Heart left ventricle (tissue), 13 donors: Measurements from ENCODE around the gene SLC25A43.

Experiments
- CTCF ChIP-seq, 12 donors: fragments of 200-600 bp; sonication (generic) in 4 of 12; IDR thresholded peaks; one replicate each; pipeline versions ENCODE4 v1.5.0 to v1.8.0; 2018 to 2022; ENCODE audit warnings: antibody characterized with exemption in 12 of 12, mild to moderate bottlenecking in 5 of 12
- POLR2A ChIP-seq, 2 donors: fragments of 450-650 bp; IDR thresholded peaks; one replicate each; pipeline ENCODE4 v1.6.1; 2017; ENCODE audit warnings: antibody characterized with exemption in 2 of 2, mild to moderate bottlenecking in 2 of 2, moderate library complexity in 2 of 2
- donor health status: ischemic (EF 13 %, LVEDD 7.1; RV severe dilation, severe dysfunction).
- donor health status: DM: no; HTN: yes; CAD: no.
- donor health status: DM: no; HTN: no; CAD: no.
- donor health status: ischemic (EF 25% LVEDD 6.9; RV normal size, moderate dysfunction).
- donor health status: ischemic (EF 25% LVEDD 5.7; RV mildly dilated, moderate dysfunction).
- donor health status: ischemic (EF 35%, LVEDD 5.7; RV mildly dilated, moderate dysfunction).
- donor health status: nonischemic (EF 11% LVEDD 7.7; RV severe dilation, severe dysfunction).
- donor health status: DM: yes; HTN: yes; CAD: no.
- donor health status: PGD.
- donor health status: ischemic (EF 29% LVEDD 5.4; RV normal size, mild dysfunction).
- donor health status: nonischemic (EF 23%, LVEDD 6.1; RV moderate dilation, normal function).

- TF ChIP-seq CTCF (IDR thresholded peaks at IDR 0.05) (no peak), POLR2A (IDR thresholded peaks at IDR 0.05) (no peak)
These were observed 101.1 kb downstream of the SLC25A43 start for GRCh38 chrX:119500061-119500800.
